Measurements from ENCODE around the gene ARL5C.
A peak's percentile ranks its signal among the peaks of the same experiment; 100 is the strongest.

Gene ARL5C

GRCh38 chr17:39183720-39184119, 17.8 kb upstream of the ARL5C start:
- H3K27me3 ChIP-seq (ENCODE audit: low read depth), result no peaks in the 10 kb centered on the region
- no peak overlapping the region for H3K4me3 ChIP-seq
- H3K36me3 ChIP-seq (replicated peaks), result peaks cover 35% of the 10 kb centered on the region
- in situ Hi-C loops (cut with MboI; ENCODE audit: low sequenced_read_pairs), result no loop called here
- H3K9me3 ChIP-seq, result no peaks in the 10 kb centered on the region
- no peak for DNase-seq (ENCODE audit: low spot score in 2 of 2)
- peaks cover 3% of the 10 kb centered on the region for H3K4me1 ChIP-seq

GRCh38 chr17:39183045-39183444, 17.1 kb upstream of the ARL5C start:
- H3K27me3 ChIP-seq (ENCODE audit: low read depth), result no peaks in the 10 kb centered on the region
- DNase-seq (ENCODE audit: low spot score in 2 of 2), result no peak
- H3K4me3 ChIP-seq, result no peak overlapping the region
- in situ Hi-C loops (cut with MboI; ENCODE audit: low sequenced_read_pairs), result no loop called here
- peaks cover 8% of the 10 kb centered on the region for H3K4me1 ChIP-seq
- peaks cover 33% of the 10 kb centered on the region for H3K36me3 ChIP-seq (replicated peaks)
- H3K9me3 ChIP-seq, result no peaks in the 10 kb centered on the region

- peaks cover 28% of the 10 kb centered on the region for H3K36me3 ChIP-seq (replicated peaks)
- in situ Hi-C loops (cut with MboI; ENCODE audit: low sequenced_read_pairs), result no loop called here
- no peak for DNase-seq (ENCODE audit: low spot score in 2 of 2)
- H3K9me3 ChIP-seq, result no peaks in the 10 kb centered on the region
- H3K27me3 ChIP-seq (ENCODE audit: low read depth), result no peaks in the 10 kb centered on the region
- H3K4me3 ChIP-seq, result no peak overlapping the region
- H3K4me1 ChIP-seq, result peaks cover 10% of the 10 kb centered on the region
These were observed 15.3 kb upstream of the ARL5C start for GRCh38 chr17:39181303-39181702.

DNA sequence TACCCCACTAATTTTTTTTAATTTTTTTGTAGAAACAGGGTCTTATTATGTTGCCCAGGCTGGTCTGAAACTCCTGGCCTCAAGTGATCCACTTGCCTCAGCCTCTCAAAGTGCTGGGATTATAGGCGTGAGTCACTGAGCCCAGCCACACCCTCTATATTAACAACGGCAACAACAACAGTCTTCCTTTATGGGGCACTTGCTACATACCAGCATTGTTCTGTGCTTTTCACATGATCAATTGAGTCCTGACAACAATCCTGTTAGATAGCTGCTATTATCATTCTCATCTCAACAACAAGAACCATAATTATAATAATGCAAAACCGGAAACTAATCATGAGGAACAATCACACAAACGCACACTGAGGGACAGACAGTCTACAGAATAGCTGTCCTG, 12.6 kb upstream of the ARL5C start:
- H3K4me1 ChIP-seq, result peaks cover 10% of the 10 kb centered on the region
- H3K27me3 ChIP-seq (ENCODE audit: low read depth), result no peaks in the 10 kb centered on the region
- peak; percentile 77 to 95 for DNase-seq (ENCODE audit: low spot score in 2 of 2)
- no peaks in the 10 kb centered on the region for H3K9me3 ChIP-seq
- peaks cover 33% of the 10 kb centered on the region for H3K36me3 ChIP-seq (replicated peaks)
- H3K4me3 ChIP-seq, result no peak overlapping the region
- in situ Hi-C loops (cut with MboI; ENCODE audit: low sequenced_read_pairs), result no loop called here

GRCh38 chr17:39177256-39177655, 11.3 kb upstream of the ARL5C start:
- peak in 1 of 2 experiments; percentile 47 for DNase-seq (ENCODE audit: low spot score in 2 of 2)
- peaks cover 10% of the 10 kb centered on the region for H3K4me1 ChIP-seq
- no peaks in the 10 kb centered on the region for H3K27me3 ChIP-seq (ENCODE audit: low read depth)
- in situ Hi-C loops (cut with MboI; ENCODE audit: low sequenced_read_pairs), result no loop called here
- H3K36me3 ChIP-seq (replicated peaks), result peaks cover 24% of the 10 kb centered on the region
- no peaks in the 10 kb centered on the region for H3K9me3 ChIP-seq
- H3K4me3 ChIP-seq, result no peak overlapping the region

DNA sequence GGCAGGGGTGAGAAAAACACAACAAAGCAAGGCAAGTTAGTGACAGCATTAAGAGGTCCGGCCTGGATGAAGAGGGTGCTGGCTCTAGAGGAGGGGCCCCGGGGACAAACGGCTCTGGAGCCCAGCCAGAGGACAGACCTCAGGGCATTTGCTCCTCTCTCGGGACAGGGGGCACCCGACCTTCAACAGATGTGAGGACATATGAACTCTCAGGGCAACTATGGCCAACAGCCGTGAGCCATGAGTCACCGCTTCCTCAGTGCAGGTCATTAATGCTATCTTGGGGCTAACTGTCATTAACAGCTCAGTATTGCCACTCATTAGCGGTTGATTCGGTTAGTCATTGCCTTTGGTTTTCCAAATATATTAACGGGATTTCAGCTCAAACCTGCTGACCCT, 9.7 kb upstream of the ARL5C start:
- no peak for DNase-seq (ENCODE audit: low spot score in 2 of 2)
- in situ Hi-C loops (cut with MboI; ENCODE audit: low sequenced_read_pairs), result no loop called here
- peaks cover 10% of the 10 kb centered on the region for H3K4me1 ChIP-seq
- no peaks in the 10 kb centered on the region for H3K9me3 ChIP-seq
- no peaks in the 10 kb centered on the region for H3K27me3 ChIP-seq (ENCODE audit: low read depth)
- H3K4me3 ChIP-seq, result no peak overlapping the region
- peaks cover 19% of the 10 kb centered on the region for H3K36me3 ChIP-seq (replicated peaks)

- Histone ChIP-seq H3K27me3 (ENCODE audit: low read depth) (no peaks in the 10 kb centered on the region), H3K4me3 (no peak overlapping the region), H3K36me3 (replicated peaks) (peaks cover 19% of the 10 kb centered on the region), H3K9me3 (no peaks in the 10 kb centered on the region), H3K4me1 (peaks cover 10% of the 10 kb centered on the region)
- in situ Hi-C loops (cut with MboI; ENCODE audit: low sequenced_read_pairs), result no loop called here
- DNase-seq (ENCODE audit: low spot score in 2 of 2), result peak; percentile 60 to 87
These were observed 9.1 kb upstream of the ARL5C start for GRCh38 chr17:39174920-39175694.

DNA sequence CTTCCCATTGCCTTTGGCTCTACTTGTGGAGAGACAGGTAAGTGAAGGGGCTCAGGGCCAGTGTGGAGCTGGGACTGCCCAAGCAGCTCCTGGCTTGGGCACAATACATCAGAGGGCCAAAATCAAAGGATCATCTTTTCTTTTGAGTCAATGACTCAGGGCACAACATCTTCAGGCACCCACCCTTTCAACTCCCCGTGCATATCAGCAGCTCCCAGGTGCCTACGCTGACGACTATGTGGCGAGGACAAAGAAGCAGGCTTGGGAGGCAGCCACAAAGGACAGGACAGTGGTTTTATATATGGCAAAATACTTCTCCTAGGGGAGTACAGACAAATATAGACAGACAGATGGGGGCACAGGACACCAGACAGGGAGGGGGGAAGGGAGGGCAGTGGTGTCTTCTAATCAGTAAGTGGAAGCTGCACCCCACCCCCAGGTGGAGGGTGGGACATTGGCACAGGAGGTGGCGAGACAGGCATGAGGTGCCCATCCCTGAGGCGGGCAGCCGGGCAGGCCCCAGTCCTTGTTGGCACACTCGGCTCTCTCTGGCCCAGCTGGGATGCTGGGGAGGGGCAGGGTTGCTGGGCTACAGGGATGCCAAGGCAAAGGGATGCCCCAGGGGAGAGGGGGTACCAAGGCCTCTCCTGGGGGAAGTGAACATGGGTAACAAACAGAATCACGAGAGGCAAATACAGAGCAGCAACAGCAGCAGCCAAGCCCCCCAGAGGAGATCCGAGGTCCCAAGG, 7.7 kb upstream of the ARL5C start:
- H3K9me3 ChIP-seq, result no peaks in the 10 kb centered on the region
- in situ Hi-C loops (cut with MboI; ENCODE audit: low sequenced_read_pairs), result no loop called here
- DNase-seq (ENCODE audit: low spot score in 2 of 2), result no peak
- 0 out of 2 replicates have a peak, but pooled peaks cover 2% of the 10 kb centered on the region for H3K27me3 ChIP-seq (ENCODE audit: low read depth)
- no peak overlapping the region for H3K4me3 ChIP-seq
- H3K4me1 ChIP-seq, result peaks cover 7% of the 10 kb centered on the region
- peaks cover 19% of the 10 kb centered on the region for H3K36me3 ChIP-seq (replicated peaks)

DNA sequence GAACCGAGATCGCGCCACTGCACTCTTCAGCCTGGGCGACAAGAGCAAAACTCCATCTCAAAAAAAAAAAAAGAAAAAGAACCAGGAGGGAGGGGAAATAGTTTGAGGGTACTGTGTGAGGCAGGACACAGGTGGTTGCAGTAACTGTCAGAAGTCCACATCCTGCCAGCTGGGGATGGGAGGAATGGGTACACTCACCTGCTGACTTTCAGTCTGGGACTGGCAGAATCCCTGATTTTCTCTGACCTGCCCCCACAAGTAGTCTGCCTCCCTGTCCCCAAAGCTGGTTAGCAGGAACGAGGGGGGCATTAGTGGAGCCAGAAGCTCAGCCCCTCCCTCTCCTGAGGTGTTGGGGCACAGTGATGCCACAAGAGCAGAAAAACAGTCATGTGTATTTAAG, 7.1 kb upstream of the ARL5C start:
- Histone ChIP-seq H3K9me3 (no peaks in the 10 kb centered on the region), H3K4me1 (peaks cover 3% of the 10 kb centered on the region; the same call in 1 of the 2 replicates), H3K36me3 (replicated peaks) (peaks cover 19% of the 10 kb centered on the region), H3K27me3 (ENCODE audit: low read depth) (0 out of 2 replicates have a peak, but pooled peaks cover 2% of the 10 kb centered on the region), H3K4me3 (no peak overlapping the region)
- no peak for DNase-seq (ENCODE audit: low spot score in 2 of 2)
- in situ Hi-C loops (cut with MboI; ENCODE audit: low sequenced_read_pairs), result no loop called here

DNA sequence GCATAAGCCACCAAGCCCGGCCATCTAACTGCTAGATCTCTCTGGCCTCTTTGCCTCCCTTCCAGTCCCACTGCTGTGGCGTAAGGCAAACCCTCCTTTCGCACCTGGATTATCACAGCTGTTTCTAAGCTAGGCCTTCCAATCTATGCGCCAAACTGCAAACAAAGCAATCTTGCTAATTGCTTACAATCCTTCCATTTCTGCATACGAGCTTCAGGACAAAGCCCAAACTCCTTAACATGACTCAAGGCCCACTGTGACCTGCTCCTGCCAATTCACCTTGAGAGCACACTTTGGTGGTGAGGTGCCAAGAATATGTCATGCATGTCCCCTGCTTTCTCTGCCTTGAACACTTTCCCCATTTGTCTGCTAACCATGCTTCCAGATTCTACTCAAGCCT, 6.0 kb upstream of the ARL5C start:
- in situ Hi-C loops (cut with MboI; ENCODE audit: low sequenced_read_pairs), result no loop called here
- H3K36me3 ChIP-seq (replicated peaks), result peaks cover 14% of the 10 kb centered on the region
- no peaks in the 10 kb centered on the region for H3K4me1 ChIP-seq
- no peaks in the 10 kb centered on the region for H3K9me3 ChIP-seq
- no peak overlapping the region for H3K4me3 ChIP-seq
- 0 out of 2 replicates have a peak, but pooled peaks cover 2% of the 10 kb centered on the region for H3K27me3 ChIP-seq (ENCODE audit: low read depth)
- DNase-seq (ENCODE audit: low spot score in 2 of 2), result no peak

GRCh38 chr17:39170558-39170957, 4.6 kb upstream of the ARL5C start:
- in situ Hi-C loops (cut with MboI; ENCODE audit: low sequenced_read_pairs), result no loop called here
- no peak for DNase-seq (ENCODE audit: low spot score in 2 of 2)
- Histone ChIP-seq H3K4me1 (no peaks in the 10 kb centered on the region), H3K9me3 (no peaks in the 10 kb centered on the region), H3K27me3 (ENCODE audit: low read depth) (0 out of 2 replicates have a peak, but pooled peaks cover 2% of the 10 kb centered on the region), H3K36me3 (replicated peaks) (peaks cover 5% of the 10 kb centered on the region), H3K4me3 (no peak overlapping the region)

- DNase-seq (ENCODE audit: low spot score in 2 of 2), result no peak
- in situ Hi-C loops (cut with MboI; ENCODE audit: low sequenced_read_pairs), result no loop called here
- H3K4me3 ChIP-seq, result no peak overlapping the region
- peaks cover under 1% of the 10 kb centered on the region for H3K36me3 ChIP-seq (replicated peaks)
- H3K27me3 ChIP-seq (ENCODE audit: low read depth), result 0 out of 2 replicates have a peak, but pooled peaks cover 2% of the 10 kb centered on the region
- no peaks in the 10 kb centered on the region for H3K9me3 ChIP-seq
- no peaks in the 10 kb centered on the region for H3K4me1 ChIP-seq
These were observed 4.1 kb upstream of the ARL5C start for GRCh38 chr17:39170109-39170508.

DNA sequence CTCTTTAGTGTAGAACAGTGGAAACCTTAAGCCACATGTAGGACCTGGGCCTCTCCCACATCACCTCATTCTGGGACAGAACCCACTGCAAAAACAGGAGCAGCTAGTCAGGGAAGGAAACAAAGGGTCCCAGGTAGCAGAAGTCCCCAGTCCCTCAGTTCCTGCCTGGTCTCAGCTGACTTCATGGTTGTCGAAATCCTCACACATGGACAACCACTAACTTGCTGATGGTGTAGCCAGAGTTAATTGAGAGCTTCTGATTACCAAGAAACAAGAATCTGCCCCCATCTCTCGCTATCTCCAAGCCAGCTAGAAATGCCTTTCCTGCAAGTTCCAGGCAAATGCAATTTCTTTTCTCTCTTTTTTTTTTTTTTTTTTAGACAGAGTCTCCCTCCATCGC, 3.6 kb upstream of the ARL5C start:
- DNase-seq (ENCODE audit: low spot score in 2 of 2), result no peak
- H3K27me3 ChIP-seq (ENCODE audit: low read depth), result 0 out of 2 replicates have a peak, but pooled peaks cover 2% of the 10 kb centered on the region
- H3K36me3 ChIP-seq (replicated peaks), result no peaks in the 10 kb centered on the region
- in situ Hi-C loops (cut with MboI; ENCODE audit: low sequenced_read_pairs), result no loop called here
- no peaks in the 10 kb centered on the region for H3K9me3 ChIP-seq
- H3K4me1 ChIP-seq, result no peaks in the 10 kb centered on the region
- H3K4me3 ChIP-seq, result no peak overlapping the region

GRCh38 chr17:39169101-39169500, 3.1 kb upstream of the ARL5C start:
- 0 out of 2 replicates have a peak, but pooled peaks cover 2% of the 10 kb centered on the region for H3K27me3 ChIP-seq (ENCODE audit: low read depth)
- no peaks in the 10 kb centered on the region for H3K9me3 ChIP-seq
- in situ Hi-C loops (cut with MboI; ENCODE audit: low sequenced_read_pairs), result no loop called here
- no peak overlapping the region for H3K4me3 ChIP-seq
- DNase-seq (ENCODE audit: low spot score in 2 of 2), result no peak
- H3K4me1 ChIP-seq, result peaks cover 4% of the 10 kb centered on the region
- H3K36me3 ChIP-seq (replicated peaks), result no peaks in the 10 kb centered on the region

Measured in HAP-1 (cell line).